ENCODE results near the gene SLC25A27.

SLC25A27 gene

DNA sequence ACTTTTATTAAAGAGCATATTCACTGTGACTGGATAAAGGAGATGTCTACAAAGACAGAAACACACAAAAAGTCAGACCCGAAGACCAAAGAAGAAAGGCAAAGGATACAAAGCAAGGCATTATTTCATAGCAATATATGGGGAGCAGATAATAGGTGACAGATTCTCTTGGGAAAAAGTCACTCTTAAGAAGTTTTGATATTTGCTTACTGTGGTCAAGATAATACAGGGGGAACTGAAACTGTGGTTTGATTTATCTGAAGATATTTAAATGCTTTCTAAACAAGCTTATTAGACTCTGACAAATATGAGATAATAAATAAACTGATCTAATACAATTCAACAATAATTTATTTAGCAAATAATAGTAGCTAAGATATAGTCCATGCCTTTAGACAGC is 14.8 kb upstream of the SLC25A27 start:
- TF ChIP-seq, protein P1, sequence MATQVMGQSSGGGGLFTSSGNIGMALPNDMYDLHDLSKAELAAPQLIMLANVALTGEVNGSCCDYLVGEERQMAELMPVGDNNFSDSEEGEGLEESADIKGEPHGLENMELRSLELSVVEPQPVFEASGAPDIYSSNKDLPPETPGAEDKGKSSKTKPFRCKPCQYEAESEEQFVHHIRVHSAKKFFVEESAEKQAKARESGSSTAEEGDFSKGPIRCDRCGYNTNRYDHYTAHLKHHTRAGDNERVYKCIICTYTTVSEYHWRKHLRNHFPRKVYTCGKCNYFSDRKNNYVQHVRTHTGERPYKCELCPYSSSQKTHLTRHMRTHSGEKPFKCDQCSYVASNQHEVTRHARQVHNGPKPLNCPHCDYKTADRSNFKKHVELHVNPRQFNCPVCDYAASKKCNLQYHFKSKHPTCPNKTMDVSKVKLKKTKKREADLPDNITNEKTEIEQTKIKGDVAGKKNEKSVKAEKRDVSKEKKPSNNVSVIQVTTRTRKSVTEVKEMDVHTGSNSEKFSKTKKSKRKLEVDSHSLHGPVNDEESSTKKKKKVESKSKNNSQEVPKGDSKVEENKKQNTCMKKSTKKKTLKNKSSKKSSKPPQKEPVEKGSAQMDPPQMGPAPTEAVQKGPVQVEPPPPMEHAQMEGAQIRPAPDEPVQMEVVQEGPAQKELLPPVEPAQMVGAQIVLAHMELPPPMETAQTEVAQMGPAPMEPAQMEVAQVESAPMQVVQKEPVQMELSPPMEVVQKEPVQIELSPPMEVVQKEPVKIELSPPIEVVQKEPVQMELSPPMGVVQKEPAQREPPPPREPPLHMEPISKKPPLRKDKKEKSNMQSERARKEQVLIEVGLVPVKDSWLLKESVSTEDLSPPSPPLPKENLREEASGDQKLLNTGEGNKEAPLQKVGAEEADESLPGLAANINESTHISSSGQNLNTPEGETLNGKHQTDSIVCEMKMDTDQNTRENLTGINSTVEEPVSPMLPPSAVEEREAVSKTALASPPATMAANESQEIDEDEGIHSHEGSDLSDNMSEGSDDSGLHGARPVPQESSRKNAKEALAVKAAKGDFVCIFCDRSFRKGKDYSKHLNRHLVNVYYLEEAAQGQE (IDR thresholded peaks at IDR 0.05; ENCODE audit: insufficient read depth in 1 of 2, low read depth in 2 of 2, low read length in 2 of 2) = no peak
- TF ChIP-seq SIN3A (IDR thresholded peaks at IDR 0.05; ENCODE audit: borderline replicate concordance, insufficient read depth, low read length) (no peak), POLR2AphosphoS5 (IDR thresholded peaks at IDR 0.05; ENCODE audit: low read depth, low read length) (no peak), FOXP2 (optimal IDR thresholded peaks at IDR 0.05; ENCODE audit: borderline replicate concordance, extremely low read depth, extremely low read length, insufficient read depth) (no peak), TAF1 (IDR thresholded peaks at IDR 0.05; ENCODE audit: borderline replicate concordance, insufficient read depth, low read length) (no peak)

DNA sequence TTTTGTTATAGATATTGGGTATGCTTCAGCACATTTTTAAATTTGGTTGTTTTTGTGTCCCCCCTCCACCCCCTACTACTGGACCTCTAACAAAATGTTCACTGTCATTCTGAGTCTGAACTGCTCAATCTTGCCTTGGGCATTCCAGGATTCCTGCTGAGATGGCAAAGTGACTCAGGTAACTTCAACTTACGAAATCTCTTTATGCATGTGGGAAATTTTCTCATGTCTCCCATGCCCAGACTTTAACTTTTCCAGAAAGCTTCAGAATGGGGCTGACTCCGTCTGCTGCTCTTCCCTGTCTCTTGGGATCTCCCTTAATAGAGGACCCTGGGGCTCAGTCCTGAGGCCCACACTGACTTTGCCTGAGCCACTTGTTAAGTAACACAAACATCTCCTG is 14.1 kb upstream of the SLC25A27 start:
- TF ChIP-seq SIN3A (IDR thresholded peaks at IDR 0.05; ENCODE audit: borderline replicate concordance, insufficient read depth, low read length) (no peak), TAF1 (IDR thresholded peaks at IDR 0.05; ENCODE audit: borderline replicate concordance, insufficient read depth, low read length) (no peak), POLR2AphosphoS5 (IDR thresholded peaks at IDR 0.05; ENCODE audit: low read depth, low read length) (no peak), FOXP2 (optimal IDR thresholded peaks at IDR 0.05; ENCODE audit: borderline replicate concordance, extremely low read depth, extremely low read length, insufficient read depth) (no peak)

DNA sequence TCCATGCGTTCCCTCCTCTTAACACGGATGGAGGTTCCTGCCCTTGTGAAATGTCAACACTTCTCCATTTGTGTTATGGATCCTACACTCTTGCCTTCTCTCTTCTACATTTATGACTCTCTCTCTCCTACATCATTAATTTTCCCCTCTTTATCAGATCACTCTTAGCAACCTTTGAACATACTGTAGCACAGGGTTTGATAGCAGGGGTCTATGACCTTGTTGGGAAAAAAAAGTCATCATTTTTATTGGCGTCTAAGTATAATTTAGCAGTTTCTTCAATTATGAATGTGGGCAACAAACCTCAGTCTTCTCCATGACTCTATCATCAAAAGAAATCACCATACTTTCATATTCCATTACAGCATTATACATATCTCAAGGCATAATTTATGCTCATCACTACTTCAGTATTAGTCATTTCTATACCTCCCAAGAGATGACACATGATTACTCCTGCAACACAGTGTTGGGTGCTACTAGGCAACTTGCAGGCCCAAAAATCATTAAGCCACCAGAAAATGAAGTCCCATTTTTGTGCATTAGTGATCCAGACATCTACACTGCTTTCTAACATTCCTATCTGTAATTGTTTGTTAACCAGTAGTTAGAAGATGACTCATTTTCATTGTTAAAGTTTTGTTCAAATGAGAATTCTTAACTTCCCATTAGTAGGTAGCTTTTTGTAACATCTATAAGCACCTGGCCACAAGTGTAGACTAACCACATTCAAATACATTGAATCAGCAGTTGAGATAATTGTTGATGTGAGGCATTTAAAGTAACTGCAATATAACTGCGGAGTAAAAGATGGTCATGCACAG is 9.6 kb upstream of the SLC25A27 start:
- TF ChIP-seq TAF1 (IDR thresholded peaks at IDR 0.05; ENCODE audit: borderline replicate concordance, insufficient read depth, low read length) = no peak
- TF ChIP-seq, protein P1 (IDR thresholded peaks at IDR 0.05; ENCODE audit: insufficient read depth in 1 of 2, low read depth in 2 of 2, low read length in 2 of 2) = no peak
- TF ChIP-seq SIN3A (IDR thresholded peaks at IDR 0.05; ENCODE audit: borderline replicate concordance, insufficient read depth, low read length) = no peak
- TF ChIP-seq FOXP2 (optimal IDR thresholded peaks at IDR 0.05; ENCODE audit: borderline replicate concordance, extremely low read depth, extremely low read length, insufficient read depth) = no peak
- no peak for TF ChIP-seq POLR2AphosphoS5 (IDR thresholded peaks at IDR 0.05; ENCODE audit: low read depth, low read length)

DNA sequence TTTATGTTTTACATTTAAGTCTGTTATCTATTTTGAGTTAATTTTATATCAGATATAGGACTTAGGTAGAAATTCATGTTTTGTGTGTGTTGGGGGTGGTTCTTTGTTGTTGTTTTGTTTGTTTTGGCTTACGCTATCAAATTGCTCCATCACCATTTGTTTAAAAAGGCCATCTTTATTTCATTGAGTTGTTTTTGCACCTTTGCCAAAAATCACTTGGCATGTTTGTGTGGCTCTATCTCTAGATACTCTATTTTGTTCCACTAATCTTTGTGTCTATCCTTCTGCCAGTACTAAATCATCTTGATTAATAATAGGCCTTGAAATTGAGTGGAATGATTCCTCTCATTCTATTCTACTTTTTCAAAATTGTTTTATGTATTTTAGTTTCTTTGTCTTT is 7.5 kb upstream of the SLC25A27 start:
- TF ChIP-seq POLR2AphosphoS5 (IDR thresholded peaks at IDR 0.05; ENCODE audit: low read depth, low read length) (no peak), SIN3A (IDR thresholded peaks at IDR 0.05; ENCODE audit: borderline replicate concordance, insufficient read depth, low read length) (no peak)
- TF ChIP-seq, protein P1 (IDR thresholded peaks at IDR 0.05; ENCODE audit: insufficient read depth in 1 of 2, low read depth in 2 of 2, low read length in 2 of 2) = no peak

DNA sequence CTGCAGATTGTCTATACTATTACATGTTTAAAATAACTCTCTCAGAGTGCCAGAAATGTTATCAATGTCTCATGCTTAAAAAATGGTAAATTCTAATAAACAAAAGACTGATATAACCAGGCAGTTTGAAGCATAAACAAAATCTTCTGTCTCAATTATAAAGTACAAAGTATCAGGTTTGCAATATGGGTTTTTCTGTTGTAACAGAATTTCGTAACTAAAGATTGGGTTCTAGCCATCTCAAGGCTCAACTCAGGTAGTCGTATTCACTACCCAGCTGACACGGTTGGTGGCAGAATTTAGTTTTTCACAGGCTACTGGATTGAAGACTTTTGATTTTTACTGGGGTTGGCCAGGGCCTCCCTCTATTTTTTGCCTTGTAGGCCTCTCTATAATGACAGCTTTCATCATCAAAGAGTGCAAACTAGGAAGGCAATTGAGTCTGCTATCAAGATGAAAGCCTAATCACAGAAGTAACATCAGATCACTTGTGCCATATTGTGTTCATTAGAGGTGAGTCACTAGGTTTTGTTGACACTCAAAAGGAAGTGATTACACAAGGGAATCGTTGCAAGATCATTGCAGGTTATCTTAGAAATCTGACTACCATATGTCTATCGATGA is 3.8 kb upstream of the SLC25A27 start:
- TF ChIP-seq FOXP2 (optimal IDR thresholded peaks at IDR 0.05; ENCODE audit: borderline replicate concordance, extremely low read depth, extremely low read length, insufficient read depth) = no peak
- no peak for TF ChIP-seq POLR2AphosphoS5 (IDR thresholded peaks at IDR 0.05; ENCODE audit: low read depth, low read length)
- TF ChIP-seq, protein P1 (IDR thresholded peaks at IDR 0.05; ENCODE audit: insufficient read depth in 1 of 2, low read depth in 2 of 2, low read length in 2 of 2) = no peak
- no peak for TF ChIP-seq SIN3A (IDR thresholded peaks at IDR 0.05; ENCODE audit: borderline replicate concordance, insufficient read depth, low read length)
- no peak for TF ChIP-seq TAF1 (IDR thresholded peaks at IDR 0.05; ENCODE audit: borderline replicate concordance, insufficient read depth, low read length)

Measured in PFSK-1 (cell line).